ENCODE data around the gene TMED4.

The TMED4 gene

DNA sequence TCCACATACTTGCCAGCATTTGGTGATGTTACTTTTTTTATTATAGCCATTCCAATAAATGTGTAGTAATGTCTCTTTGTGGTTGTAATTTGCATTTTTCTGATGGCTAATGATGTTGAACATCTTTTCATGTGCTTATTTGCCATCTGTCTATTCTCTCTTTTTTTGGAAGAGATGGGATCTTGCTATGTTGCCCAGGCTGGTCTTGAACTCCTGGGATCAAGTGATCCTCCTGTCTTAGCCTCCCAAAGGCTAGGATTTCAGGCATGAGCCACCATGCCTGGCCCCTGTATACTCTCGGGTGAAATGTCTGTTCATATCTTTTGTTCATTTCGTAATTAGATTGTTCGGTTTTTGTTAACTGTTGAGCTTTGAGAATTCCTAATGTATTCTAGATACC, 27.8 kb upstream of the TMED4 start:
- Mint-ChIP-seq H3K4me1 (peaks cover 36% of the 10 kb centered on the region), H3K36me3 (ENCODE audit: low read depth) (peaks cover 36% of the 10 kb centered on the region), H3K9me3 (no peaks in the 10 kb centered on the region), H3K27me3 (ENCODE audit: low read depth, poor library complexity) (peaks cover 7% of the 10 kb centered on the region), H3K27ac (no peak overlapping the region), H3K4me3 (no peak overlapping the region)
- TF ChIP-seq, protein P1, sequence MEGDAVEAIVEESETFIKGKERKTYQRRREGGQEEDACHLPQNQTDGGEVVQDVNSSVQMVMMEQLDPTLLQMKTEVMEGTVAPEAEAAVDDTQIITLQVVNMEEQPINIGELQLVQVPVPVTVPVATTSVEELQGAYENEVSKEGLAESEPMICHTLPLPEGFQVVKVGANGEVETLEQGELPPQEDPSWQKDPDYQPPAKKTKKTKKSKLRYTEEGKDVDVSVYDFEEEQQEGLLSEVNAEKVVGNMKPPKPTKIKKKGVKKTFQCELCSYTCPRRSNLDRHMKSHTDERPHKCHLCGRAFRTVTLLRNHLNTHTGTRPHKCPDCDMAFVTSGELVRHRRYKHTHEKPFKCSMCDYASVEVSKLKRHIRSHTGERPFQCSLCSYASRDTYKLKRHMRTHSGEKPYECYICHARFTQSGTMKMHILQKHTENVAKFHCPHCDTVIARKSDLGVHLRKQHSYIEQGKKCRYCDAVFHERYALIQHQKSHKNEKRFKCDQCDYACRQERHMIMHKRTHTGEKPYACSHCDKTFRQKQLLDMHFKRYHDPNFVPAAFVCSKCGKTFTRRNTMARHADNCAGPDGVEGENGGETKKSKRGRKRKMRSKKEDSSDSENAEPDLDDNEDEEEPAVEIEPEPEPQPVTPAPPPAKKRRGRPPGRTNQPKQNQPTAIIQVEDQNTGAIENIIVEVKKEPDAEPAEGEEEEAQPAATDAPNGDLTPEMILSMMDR (IDR thresholded peaks at IDR 0.05): no peak
- DNase-seq: no peak

DNA sequence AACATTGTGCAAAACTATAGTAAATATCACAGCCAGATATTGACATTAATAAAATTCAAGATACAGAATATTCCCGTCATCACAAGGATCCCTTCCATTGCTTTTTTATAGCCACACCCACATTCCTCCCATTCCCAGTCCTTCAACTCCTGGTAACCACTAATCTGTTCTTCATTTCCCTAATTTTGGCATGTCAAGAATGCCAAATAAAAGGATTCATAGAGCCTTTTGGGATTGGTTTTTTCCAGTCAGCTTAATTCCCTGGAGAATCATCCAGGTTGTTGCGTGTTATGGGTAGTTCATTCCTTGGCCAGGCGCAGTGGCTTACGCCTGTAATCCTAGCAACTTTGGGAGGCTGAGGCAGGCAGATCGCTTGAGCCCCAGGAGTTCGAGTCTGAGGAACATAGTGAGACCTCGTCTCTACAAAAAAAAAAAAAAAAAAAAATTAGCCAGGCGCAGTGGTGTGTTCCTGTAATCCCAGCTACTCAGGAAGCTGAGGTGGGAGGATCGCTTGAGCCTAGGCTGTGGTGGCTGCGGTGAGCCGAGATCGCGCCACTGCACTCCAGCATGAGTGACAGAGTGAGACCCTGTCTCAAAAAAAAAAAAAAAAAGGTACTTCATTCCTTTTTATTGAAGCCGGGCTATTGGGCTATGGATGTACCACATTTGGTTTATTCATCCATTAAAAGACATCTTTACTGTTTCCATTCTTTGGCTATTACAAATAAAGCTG, 27.1 kb upstream of the TMED4 start:
- peaks cover 14% of the 10 kb centered on the region for H3K27me3 Mint-ChIP-seq (ENCODE audit: low read depth, poor library complexity)

DNA sequence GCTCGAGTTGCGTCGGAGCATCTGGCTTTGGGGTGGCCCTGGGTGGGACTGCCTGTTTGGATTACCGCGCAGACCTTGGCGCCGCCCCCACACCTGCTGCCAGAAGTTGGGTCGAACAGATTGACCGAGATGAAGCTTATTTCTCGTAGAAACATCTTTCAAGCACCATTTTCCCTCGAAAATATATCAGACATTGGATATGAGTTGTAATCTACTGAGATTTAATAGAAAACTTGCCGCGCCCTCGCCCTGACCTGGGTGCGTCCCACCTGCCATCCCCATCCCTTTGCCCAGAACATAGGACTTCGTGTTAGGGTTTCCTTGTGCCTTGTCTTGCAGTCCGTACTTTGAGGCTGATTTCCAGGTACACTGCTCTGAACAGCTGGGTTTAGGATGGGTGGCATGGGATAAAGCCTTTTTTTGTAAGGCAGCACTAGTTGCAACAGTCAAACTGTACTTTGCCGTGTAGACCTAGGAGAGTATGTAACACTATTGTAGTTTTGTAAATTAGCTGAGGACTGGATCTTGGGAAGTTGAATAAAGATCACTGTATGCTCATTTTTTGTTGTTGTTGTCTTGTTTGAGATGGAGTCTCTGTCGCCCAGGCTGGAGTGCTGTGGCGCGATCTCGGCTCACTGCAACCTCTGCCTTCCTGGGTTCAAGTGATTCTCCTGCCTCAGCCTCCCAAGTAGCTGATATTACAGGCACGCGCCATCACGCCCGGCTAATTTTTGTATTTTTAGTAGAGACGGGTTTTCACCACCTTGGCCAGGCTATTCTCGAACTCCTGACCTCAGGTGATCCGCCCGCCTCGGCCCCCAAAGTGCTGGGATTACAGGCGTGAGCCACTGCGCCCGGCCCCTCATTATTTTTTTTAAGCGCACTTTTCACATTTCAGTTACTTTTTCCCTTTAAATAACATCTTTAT, 25.4 kb upstream of the TMED4 start:
- no peak for DNase-seq
- Mint-ChIP-seq H3K27ac (peak overlapping the region; percentile 100), H3K36me3 (ENCODE audit: low read depth) (peaks cover 30% of the 10 kb centered on the region), H3K4me3 (peak overlapping the region; percentile 95), H3K9me3 (no peaks in the 10 kb centered on the region), H3K27me3 (ENCODE audit: low read depth, poor library complexity) (peaks cover 21% of the 10 kb centered on the region), H3K4me1 (peaks cover 32% of the 10 kb centered on the region)
- TF ChIP-seq, protein P1 (IDR thresholded peaks at IDR 0.05): no peak

More for the DNA sequence above, 27.1 kb upstream of the TMED4 start:
- Mint-ChIP-seq H3K36me3 (ENCODE audit: low read depth) (peaks cover 31% of the 10 kb centered on the region), H3K9me3 (no peaks in the 10 kb centered on the region), H3K4me1 (peaks cover 33% of the 10 kb centered on the region), H3K27ac (peak overlapping the region; percentile 48), H3K4me3 (peak overlapping the region; percentile 21)
- TF ChIP-seq, protein P1 (IDR thresholded peaks at IDR 0.05): no peak
- DNase-seq: no peak

DNA sequence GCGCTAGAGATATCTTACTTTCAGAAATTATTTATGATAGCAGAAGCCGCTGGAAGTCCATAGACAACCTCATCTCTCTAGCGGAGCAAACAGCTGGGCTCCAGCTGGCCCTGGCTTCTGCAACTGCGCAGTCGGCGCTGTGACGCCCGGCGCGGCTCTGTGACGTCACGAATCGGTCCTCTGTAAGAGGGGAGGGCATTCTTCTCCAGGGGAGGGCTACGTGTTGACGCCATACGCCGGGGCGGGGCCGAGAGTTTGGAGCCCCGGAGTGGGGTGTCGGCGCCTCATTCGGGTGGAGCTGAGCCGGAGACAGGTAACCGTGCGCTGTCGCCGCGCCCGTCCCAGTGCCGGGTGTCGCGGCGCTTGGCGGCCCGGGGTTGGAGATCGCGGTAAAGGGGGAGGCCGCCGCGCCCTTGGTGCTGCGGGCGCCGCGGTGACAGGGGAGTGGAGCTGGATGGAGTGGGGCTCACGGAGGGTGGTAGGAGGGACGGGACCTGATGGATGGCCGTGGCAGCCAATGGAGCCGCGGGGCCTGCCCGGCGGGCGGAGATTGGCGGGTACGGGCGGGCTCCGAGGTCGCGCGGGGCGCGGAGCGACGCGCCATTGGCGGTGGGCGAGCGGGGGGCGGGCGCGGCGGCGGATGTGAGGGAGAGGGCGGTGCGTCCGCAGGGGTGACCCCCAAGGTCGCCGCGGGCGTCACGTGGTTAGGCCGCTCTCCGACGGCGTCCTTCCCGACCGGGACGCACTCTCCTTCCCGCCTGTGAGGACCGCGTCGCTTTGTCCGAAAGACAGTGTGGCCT, 24.5 kb upstream of the TMED4 start, which contains the start of gene OGDH:
Gene OGDH, plus strand, starts transcription at position 287 of the 800 bp plus-strand sequence. CDS start 17,717 bp downstream, outside the sequence.
- Mint-ChIP-seq H3K36me3 (ENCODE audit: low read depth) (peaks cover 24% of the 10 kb centered on the region), H3K27me3 (ENCODE audit: low read depth, poor library complexity) (peaks cover 30% of the 10 kb centered on the region), H3K9me3 (no peaks in the 10 kb centered on the region), H3K27ac (peak within 1 kb of the TSS; percentile 100), H3K4me3 (peak within 1 kb of the TSS; percentile 95), H3K4me1 (peaks cover 32% of the 10 kb centered on the region)
- peak; percentile 99 for DNase-seq
- TF ChIP-seq, protein P1 (IDR thresholded peaks at IDR 0.05): no peak

DNA sequence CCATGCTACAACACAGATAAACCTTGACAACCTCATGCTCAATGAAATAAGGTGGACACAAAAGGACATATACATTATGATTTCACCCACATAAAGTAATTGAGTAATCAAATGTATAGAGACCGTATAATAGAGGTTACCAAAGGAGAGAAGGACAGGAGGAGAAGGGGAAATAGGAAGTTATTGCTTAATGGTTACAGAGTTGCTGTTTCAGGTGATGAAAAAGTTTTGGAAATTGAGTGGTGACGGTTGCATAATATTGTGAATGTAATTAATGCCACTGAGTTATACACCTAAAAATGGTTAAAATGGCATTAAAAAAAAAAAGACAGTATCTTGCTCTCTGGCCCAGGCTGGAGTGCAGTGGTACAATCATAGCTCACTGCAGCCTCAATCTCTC, 22.9 kb upstream of the TMED4 start:
- H3K27me3 Mint-ChIP-seq (ENCODE audit: low read depth, poor library complexity): peaks cover 44% of the 10 kb centered on the region
- no peak for DNase-seq
- H3K36me3 Mint-ChIP-seq (ENCODE audit: low read depth): peaks cover 16% of the 10 kb centered on the region
- H3K27ac Mint-ChIP-seq: no peak overlapping the region
- peaks cover 32% of the 10 kb centered on the region for H3K4me1 Mint-ChIP-seq
- TF ChIP-seq, protein P1 (IDR thresholded peaks at IDR 0.05): no peak
- peak overlapping the region; percentile 95 for H3K4me3 Mint-ChIP-seq
- H3K9me3 Mint-ChIP-seq: no peaks in the 10 kb centered on the region

Measured in nephron progenitor cell (in vitro differentiated cells).